Measurements from ENCODE around the gene TMCO6.

DNA sequence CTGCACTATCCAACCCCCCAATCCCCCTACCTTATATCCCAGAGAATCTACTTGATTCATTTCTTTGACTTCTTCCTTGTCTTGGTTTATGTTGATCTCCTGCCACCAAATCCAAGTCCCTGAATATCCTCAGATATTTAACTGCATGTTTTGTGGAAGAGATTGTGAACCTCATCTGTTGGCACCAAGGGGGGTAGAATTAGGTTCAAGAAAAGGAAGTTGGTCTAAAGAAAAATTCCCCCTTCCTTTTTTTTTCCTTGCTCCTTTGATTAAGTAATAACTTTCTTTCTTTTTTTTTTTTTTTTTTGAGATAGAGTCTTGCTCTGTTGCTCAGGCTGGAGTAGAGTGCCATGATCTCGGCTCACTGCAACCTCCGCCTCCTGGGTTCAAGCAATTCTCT lies 5.8 kb upstream of the TMCO6 start:
- TF ChIP-seq, protein P1, sequence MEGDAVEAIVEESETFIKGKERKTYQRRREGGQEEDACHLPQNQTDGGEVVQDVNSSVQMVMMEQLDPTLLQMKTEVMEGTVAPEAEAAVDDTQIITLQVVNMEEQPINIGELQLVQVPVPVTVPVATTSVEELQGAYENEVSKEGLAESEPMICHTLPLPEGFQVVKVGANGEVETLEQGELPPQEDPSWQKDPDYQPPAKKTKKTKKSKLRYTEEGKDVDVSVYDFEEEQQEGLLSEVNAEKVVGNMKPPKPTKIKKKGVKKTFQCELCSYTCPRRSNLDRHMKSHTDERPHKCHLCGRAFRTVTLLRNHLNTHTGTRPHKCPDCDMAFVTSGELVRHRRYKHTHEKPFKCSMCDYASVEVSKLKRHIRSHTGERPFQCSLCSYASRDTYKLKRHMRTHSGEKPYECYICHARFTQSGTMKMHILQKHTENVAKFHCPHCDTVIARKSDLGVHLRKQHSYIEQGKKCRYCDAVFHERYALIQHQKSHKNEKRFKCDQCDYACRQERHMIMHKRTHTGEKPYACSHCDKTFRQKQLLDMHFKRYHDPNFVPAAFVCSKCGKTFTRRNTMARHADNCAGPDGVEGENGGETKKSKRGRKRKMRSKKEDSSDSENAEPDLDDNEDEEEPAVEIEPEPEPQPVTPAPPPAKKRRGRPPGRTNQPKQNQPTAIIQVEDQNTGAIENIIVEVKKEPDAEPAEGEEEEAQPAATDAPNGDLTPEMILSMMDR (IDR thresholded peaks at IDR 0.05), result no peak
- TF ChIP-seq POLR2A (IDR thresholded peaks at IDR 0.05), result no peak

Data from Peyer's patch (tissue), 4 donors.